Body of pancreas (tissue), 4 donors: ENCODE data around the gene KRT20. TPM values are rescaled to one million over a fixed set of nuclear protein-coding genes. Genes with fewer than 3 reads are reported as not detected.

Source experiments
- ATAC-seq: fragments of 150-250 bp; one replicate; pipeline ENCODE4 v1.9.1; 2016
- DNase-seq, 4 donors: peaks; one replicate each; pipeline ENCODE4 v3.0.0-alpha.2; 2019
- H3K27ac ChIP-seq, 4 donors: fragments of 200-600 bp; sonication (generic); 1 replicate in 3 of 4; 2 replicates in 1 of 4; pipeline versions ENCODE4 v1.5.1 to v1.6.1; 2016 to 2019; ENCODE audit warnings: mild to moderate bottlenecking in 1 of 4, mixed read lengths in 1 of 4, moderate library complexity in 1 of 4
- H3K27me3 ChIP-seq, 2 donors: fragments of 200-600 bp; sonication (generic); one replicate each; pipeline ENCODE4 v1.6.0; 2016; ENCODE audit warnings: mild to moderate bottlenecking in 1 of 2
- H3K36me3 ChIP-seq, 2 donors: fragments of 200-600 bp; sonication (generic); replicated peaks in 1 of 2; 2 replicates each; pipeline ENCODE4 v1.5.1; 2016; ENCODE audit warnings: low read depth in 2 of 2; ENCODE audit not compliant: insufficient read depth in 1 of 2
- H3K4me1 ChIP-seq: fragments of 200-600 bp; sonication (generic); one replicate; pipeline ENCODE4 v1.6.0; 2016
- H3K4me3 ChIP-seq, 2 donors: fragments of 200-600 bp; sonication (generic); 1 replicate in 1 of 2; 2 replicates in 1 of 2; pipeline ENCODE4 v1.5.1; 2016 to 2019
- H3K9me3 ChIP-seq, 3 donors: fragments of 200-600 bp; sonication (generic); 1 replicate in 2 of 3; 2 replicates in 1 of 3; pipeline ENCODE4 v1.5.1; 2016
- POLR2A ChIP-seq, 3 donors: fragments of 450-650 bp; IDR thresholded peaks; one replicate each; pipeline ENCODE4 v1.6.1; 2016; ENCODE audit warnings: antibody characterized with exemption in 3 of 3, mild to moderate bottlenecking in 2 of 3
- WGBS, 2 donors: methylation state at CpG; one replicate each; pipeline ENCODE4 v1.1.5; 2017; 5-methylcytosine and 5-hydroxymethylcytosine counted together
- intact Hi-C: fragments of 100-400 bp; cut with DNase I; formaldehyde crosslinking; loops from one replicate; pipeline ENCODE4 v1.15.1; 2023
- total RNA-seq, 2 donors: library from RNA; depleted of rRNA; stranded (reverse); fragments of >200 nt; gene quantifications; one replicate each; pipeline ENCODE4 v1.1.0, GENCODE V29; 2016
- TF ChIP-seq, protein P1 (sequence below), 7 experiments: fragments of 450-650 bp in 4 of 7; fragments of 200-600 bp in 3 of 7; sonication (generic) in 3 of 7; IDR thresholded peaks; one replicate each; pipeline ENCODE4 v1.5.1; 2016 to 2019; ENCODE audit warnings: antibody characterized with exemption in 7 of 7

Gene KRT20
- total RNA-seq, 2 donors from 2014 or later, result not detected

DNA sequence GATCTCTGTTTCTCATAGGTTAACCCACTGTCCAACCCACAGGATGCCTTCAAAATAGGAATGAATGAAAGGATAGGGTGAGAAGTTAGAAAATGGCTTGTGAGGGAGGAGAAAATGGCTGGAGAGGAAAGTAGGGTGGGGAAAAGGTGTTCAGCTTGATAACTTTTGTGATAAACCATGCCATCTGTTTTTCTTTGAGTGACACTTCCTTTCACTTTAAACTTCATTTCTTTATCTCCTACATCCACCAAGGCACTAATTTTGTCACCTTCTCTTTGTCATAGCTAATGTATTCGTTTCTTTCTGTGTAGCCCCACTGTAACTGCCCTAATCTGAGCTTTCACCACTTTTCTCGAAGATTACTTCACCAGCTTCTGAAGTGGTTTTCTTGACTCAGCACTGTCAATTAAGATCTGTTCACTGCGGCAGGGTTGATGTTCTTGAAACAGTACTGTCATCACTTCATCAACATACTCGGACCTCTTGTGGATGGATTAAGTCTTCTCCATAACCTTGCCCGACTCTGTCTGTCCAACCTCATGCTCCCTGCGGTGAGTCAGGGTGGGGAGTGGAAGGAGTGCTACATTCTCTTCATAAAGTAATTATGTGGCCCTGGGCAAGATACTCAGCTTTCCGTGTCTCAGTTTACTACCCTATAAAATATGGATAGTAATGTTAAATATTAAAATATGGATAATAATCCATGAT is 57.1 kb downstream of the KRT20 start:
- no peaks in the 10 kb centered on the region for H3K4me1 ChIP-seq
- no peak overlapping the region for H3K27ac ChIP-seq
- intact Hi-C loops, result no loop called here
- no peak overlapping the region for H3K4me3 ChIP-seq
- no peak for TF ChIP-seq POLR2A (IDR thresholded peaks at IDR 0.05)
- TF ChIP-seq, protein P1, sequence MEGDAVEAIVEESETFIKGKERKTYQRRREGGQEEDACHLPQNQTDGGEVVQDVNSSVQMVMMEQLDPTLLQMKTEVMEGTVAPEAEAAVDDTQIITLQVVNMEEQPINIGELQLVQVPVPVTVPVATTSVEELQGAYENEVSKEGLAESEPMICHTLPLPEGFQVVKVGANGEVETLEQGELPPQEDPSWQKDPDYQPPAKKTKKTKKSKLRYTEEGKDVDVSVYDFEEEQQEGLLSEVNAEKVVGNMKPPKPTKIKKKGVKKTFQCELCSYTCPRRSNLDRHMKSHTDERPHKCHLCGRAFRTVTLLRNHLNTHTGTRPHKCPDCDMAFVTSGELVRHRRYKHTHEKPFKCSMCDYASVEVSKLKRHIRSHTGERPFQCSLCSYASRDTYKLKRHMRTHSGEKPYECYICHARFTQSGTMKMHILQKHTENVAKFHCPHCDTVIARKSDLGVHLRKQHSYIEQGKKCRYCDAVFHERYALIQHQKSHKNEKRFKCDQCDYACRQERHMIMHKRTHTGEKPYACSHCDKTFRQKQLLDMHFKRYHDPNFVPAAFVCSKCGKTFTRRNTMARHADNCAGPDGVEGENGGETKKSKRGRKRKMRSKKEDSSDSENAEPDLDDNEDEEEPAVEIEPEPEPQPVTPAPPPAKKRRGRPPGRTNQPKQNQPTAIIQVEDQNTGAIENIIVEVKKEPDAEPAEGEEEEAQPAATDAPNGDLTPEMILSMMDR (IDR thresholded peaks at IDR 0.05), result no peak
- DNase-seq (no peak), ATAC-seq (no peak)
- no peaks in the 10 kb centered on the region for H3K36me3 ChIP-seq
- H3K27me3 ChIP-seq, result no peaks in the 10 kb centered on the region
- 76 to 80% methylated on average over 7 of the region's 7 CpGs for WGBS, 2 donors
- H3K9me3 ChIP-seq, result no peaks in the 10 kb centered on the region

Other genes starting within 250 kb of the KRT20 start
- gene SMARCE1, start 237.4 kb downstream of the KRT20 start, total RNA-seq, result 10 to 100 TPM; 48.0 to 50.8 TPM
- 1 to 10 TPM in 1 of 2 donors, under 1 TPM in 1; 0.66 to 1.6 TPM for gene KRT222, start 220.1 kb downstream of the KRT20 start, total RNA-seq
- not detected for gene KRT24, start 181.5 kb downstream of the KRT20 start, total RNA-seq
- gene KRT25, start 129.9 kb downstream of the KRT20 start, total RNA-seq, result not detected
- not detected for gene KRT26, start 113.0 kb downstream of the KRT20 start, total RNA-seq
- not detected for gene KRT27, start 102.7 kb downstream of the KRT20 start, total RNA-seq
- not detected for gene KRT28, start 85.3 kb downstream of the KRT20 start, total RNA-seq
- 1 to 10 TPM; 3.3 to 8.0 TPM for gene KRT10, start 62.6 kb downstream of the KRT20 start, total RNA-seq
- gene KRT12, start 18.0 kb downstream of the KRT20 start, total RNA-seq, result not detected
- gene KRT23, start 52.4 kb upstream of the KRT20 start, total RNA-seq, result 1 to 10 TPM; 2.3 to 9.6 TPM
- not detected for gene KRT39, start 81.7 kb upstream of the KRT20 start, total RNA-seq
- gene KRT40, start 99.1 kb upstream of the KRT20 start, total RNA-seq, result 1 to 10 TPM in 1 of 2 donors, not detected in 1; 1.6 TPM
- gene KRTAP3-3, start 108.9 kb upstream of the KRT20 start, total RNA-seq, result not detected
- not detected for gene KRTAP3-2, start 114.7 kb upstream of the KRT20 start, total RNA-seq
- not detected for gene KRTAP3-1, start 123.9 kb upstream of the KRT20 start, total RNA-seq
- gene KRTAP1-5, start 142.0 kb upstream of the KRT20 start, total RNA-seq, result not detected
- gene KRTAP1-4, start 145.0 kb upstream of the KRT20 start, total RNA-seq, result not detected
- gene KRTAP1-3, start 149.6 kb upstream of the KRT20 start, total RNA-seq, result not detected
- not detected for gene KRTAP1-1, start 156.2 kb upstream of the KRT20 start, total RNA-seq
- gene KRTAP2-1, start 162.1 kb upstream of the KRT20 start, total RNA-seq, result not detected
- gene KRTAP2-2, start 170.0 kb upstream of the KRT20 start, total RNA-seq, result not detected
- not detected for gene KRTAP2-3, start 174.9 kb upstream of the KRT20 start, total RNA-seq
- gene KRTAP2-4, start 180.6 kb upstream of the KRT20 start, total RNA-seq, result not detected
- gene KRTAP4-7, start 198.9 kb upstream of the KRT20 start, total RNA-seq, result not detected
- gene KRTAP4-8, start 212.9 kb upstream of the KRT20 start, total RNA-seq, result not detected
- not detected for gene KRTAP4-16, start 217.0 kb upstream of the KRT20 start, total RNA-seq
- not detected for gene KRTAP4-9, start 220.1 kb upstream of the KRT20 start, total RNA-seq
- gene KRTAP4-11, start 233.1 kb upstream of the KRT20 start, total RNA-seq, result not detected
- not detected for gene KRTAP4-12, start 238.9 kb upstream of the KRT20 start, total RNA-seq